ENCODE results near the gene TNFRSF8.

TNFRSF8 gene

GRCh38 chr1:12183095-12183794 lies 120.1 kb downstream of the TNFRSF8 start:
- no peak overlapping the region for H3K4me3 ChIP-seq (replicated peaks; ENCODE audit: low read depth, low read length)
- no peak for TF ChIP-seq CTCF (IDR thresholded peaks at IDR 0.05; ENCODE audit: low read depth, low read length, missing control alignments)
- DNase-seq (ENCODE audit: extremely low read depth, low read depth): no peak

- H3K4me3 ChIP-seq (replicated peaks; ENCODE audit: low read depth, low read length): no peak overlapping the region
- no peak for DNase-seq (ENCODE audit: extremely low read depth, low read depth)
- no peak for TF ChIP-seq CTCF (IDR thresholded peaks at IDR 0.05; ENCODE audit: low read depth, low read length, missing control alignments)
Observed at GRCh38 chr1:12184008-12184681, 121.0 kb downstream of the TNFRSF8 start.

- no peak for TF ChIP-seq CTCF (IDR thresholded peaks at IDR 0.05; ENCODE audit: low read depth, low read length, missing control alignments)
- no peak for DNase-seq (ENCODE audit: extremely low read depth, low read depth)
- no peak overlapping the region for H3K4me3 ChIP-seq (replicated peaks; ENCODE audit: low read depth, low read length)
Observed at GRCh38 chr1:12185036-12185917, 122.2 kb downstream of the TNFRSF8 start.

- no peak for TF ChIP-seq CTCF (IDR thresholded peaks at IDR 0.05; ENCODE audit: low read depth, low read length, missing control alignments)
- DNase-seq (ENCODE audit: extremely low read depth, low read depth): no peak
Observed at GRCh38 chr1:12185918-12186678, 123.0 kb downstream of the TNFRSF8 start.

GRCh38 chr1:12186679-12186985 lies 123.5 kb downstream of the TNFRSF8 start:
- TF ChIP-seq CTCF (IDR thresholded peaks at IDR 0.05; ENCODE audit: low read depth, low read length, missing control alignments): no peak
- DNase-seq (ENCODE audit: extremely low read depth, low read depth): no peak
- H3K4me3 ChIP-seq (replicated peaks; ENCODE audit: low read depth, low read length): no peak overlapping the region

More at GRCh38 chr1:12185918-12186678, 123.0 kb downstream of the TNFRSF8 start:
- no peak overlapping the region for H3K4me3 ChIP-seq (replicated peaks; ENCODE audit: low read depth, low read length)

- DNase-seq (ENCODE audit: extremely low read depth, low read depth): no peak
- TF ChIP-seq CTCF (IDR thresholded peaks at IDR 0.05; ENCODE audit: low read depth, low read length, missing control alignments): no peak
- H3K4me3 ChIP-seq (replicated peaks; ENCODE audit: low read depth, low read length): no peak overlapping the region
Observed at GRCh38 chr1:12188115-12188514, 125.0 kb downstream of the TNFRSF8 start.

All from HFF-Myc (cell line).